Neural progenitor cell (in vitro differentiated cells): ENCODE results near the gene KCNMB4. TPM values are rescaled to one million over a fixed set of nuclear protein-coding genes. Genes with fewer than 3 reads are reported as not detected.

ENCODE experiments used
- DNase-seq: peaks from one replicate; pipeline ENCODE4 v3.0.0-alpha.2; 2016; ENCODE audit warnings: low spot score
- H2AFZ ChIP-seq: fragments of 200-600 bp; sonication (generic); replicated peaks from 2 replicates; pipeline ENCODE4 v1.6.1; 2016; ENCODE audit warnings: antibody characterized with exemption
- H3F3A ChIP-seq: fragments of 200-600 bp; sonication (generic); 2 replicates; pipeline ENCODE4 v1.6.1; 2016; ENCODE audit warnings: antibody characterized with exemption, low read depth
- H3K27ac ChIP-seq: fragments of 200-600 bp; sonication (generic); 2 replicates; pipeline ENCODE4 v1.5.1; 2016; ENCODE audit warnings: mild to moderate bottlenecking
- H3K27me3 ChIP-seq: fragments of 200-600 bp; sonication (generic); 2 replicates; pipeline ENCODE4 v1.6.1; 2016; ENCODE audit warnings: mild to moderate bottlenecking, moderate library complexity
- H3K36me3 ChIP-seq: fragments of 200-600 bp; sonication (generic); 2 replicates; pipeline ENCODE4 v1.5.1; 2016
- H3K4me1 ChIP-seq: fragments of 200-600 bp; sonication (generic); 2 replicates; pipeline ENCODE4 v1.6.1; 2016; ENCODE audit warnings: mixed run types
- H3K4me2 ChIP-seq: fragments of 200-600 bp; sonication (generic); 2 replicates; pipeline ENCODE4 v1.6.1; 2016
- H3K4me3 ChIP-seq: fragments of 200-600 bp; sonication (generic); 2 replicates; pipeline ENCODE4 v1.5.1; 2016
- H3K79me2 ChIP-seq: fragments of 200-600 bp; sonication (generic); 2 replicates; pipeline ENCODE4 v1.6.1; 2016; ENCODE audit warnings: low read depth
- H3K9ac ChIP-seq: fragments of 200-600 bp; sonication (generic); 2 replicates; pipeline ENCODE4 v1.6.1; 2016
- H3K9me3 ChIP-seq: fragments of 200-600 bp; sonication (generic); 2 replicates; pipeline ENCODE4 v1.5.1; 2016; ENCODE audit warnings: low read depth
- H4K20me1 ChIP-seq: fragments of 200-600 bp; sonication (generic); 2 replicates; pipeline ENCODE4 v1.6.1; 2016; ENCODE audit warnings: low read depth
- H3K27ac Mint-ChIP-seq: 3 replicates; pipeline ENCODE4 v1.8.0; 2021; ENCODE audit warnings: mixed read lengths
- H3K27me3 Mint-ChIP-seq: 2 replicates; pipeline ENCODE4 v1.8.0; 2022; ENCODE audit warnings: low read depth, mild to moderate bottlenecking, inconsistent platforms, moderate library complexity, mixed read lengths; ENCODE audit not compliant: insufficient read depth
- H3K36me3 Mint-ChIP-seq: 3 replicates; pipeline ENCODE4 v1.8.0; 2021; ENCODE audit warnings: mixed read lengths
- H3K4me1 Mint-ChIP-seq: 3 replicates; pipeline ENCODE4 v1.8.0; 2021; ENCODE audit warnings: mixed read lengths
- H3K4me3 Mint-ChIP-seq: 3 replicates; pipeline ENCODE4 v1.8.0; 2021; ENCODE audit warnings: mild to moderate bottlenecking, moderate library complexity, mixed read lengths
- H3K9me3 Mint-ChIP-seq: 3 replicates; pipeline ENCODE4 v1.8.0; 2020; ENCODE audit warnings: mixed read lengths
- EZH2 ChIP-seq: fragments of 200-600 bp; sonication (generic); IDR thresholded peaks from 2 replicates; pipeline ENCODE4 v1.6.1; 2017; ENCODE audit warnings: antibody characterized with exemption, mild to moderate bottlenecking, moderate library complexity
- EZH2phosphoT487 ChIP-seq: fragments of 200-600 bp; sonication (generic); IDR thresholded peaks from 2 replicates; pipeline ENCODE4 v1.6.1; 2017; ENCODE audit warnings: antibody characterized with exemption
- total RNA-seq: library from RNA; depleted of rRNA; stranded (reverse); fragments of >200 nt; gene quantifications from 2 replicates; pipeline ENCODE4 v1.2.3, GENCODE V29; 2015; ENCODE audit warnings: low replicate concordance
- TF ChIP-seq, protein P1 (sequence below): fragments of 200-600 bp; sonication (generic); IDR thresholded peaks from 2 replicates; pipeline ENCODE4 v1.5.1; 2017; ENCODE audit warnings: antibody characterized with exemption, mild to moderate bottlenecking

KCNMB4 gene, protein sequence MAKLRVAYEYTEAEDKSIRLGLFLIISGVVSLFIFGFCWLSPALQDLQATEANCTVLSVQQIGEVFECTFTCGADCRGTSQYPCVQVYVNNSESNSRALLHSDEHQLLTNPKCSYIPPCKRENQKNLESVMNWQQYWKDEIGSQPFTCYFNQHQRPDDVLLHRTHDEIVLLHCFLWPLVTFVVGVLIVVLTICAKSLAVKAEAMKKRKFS
- 5.7 and 8.5 TPM in 2 replicates for total RNA-seq

DNA sequence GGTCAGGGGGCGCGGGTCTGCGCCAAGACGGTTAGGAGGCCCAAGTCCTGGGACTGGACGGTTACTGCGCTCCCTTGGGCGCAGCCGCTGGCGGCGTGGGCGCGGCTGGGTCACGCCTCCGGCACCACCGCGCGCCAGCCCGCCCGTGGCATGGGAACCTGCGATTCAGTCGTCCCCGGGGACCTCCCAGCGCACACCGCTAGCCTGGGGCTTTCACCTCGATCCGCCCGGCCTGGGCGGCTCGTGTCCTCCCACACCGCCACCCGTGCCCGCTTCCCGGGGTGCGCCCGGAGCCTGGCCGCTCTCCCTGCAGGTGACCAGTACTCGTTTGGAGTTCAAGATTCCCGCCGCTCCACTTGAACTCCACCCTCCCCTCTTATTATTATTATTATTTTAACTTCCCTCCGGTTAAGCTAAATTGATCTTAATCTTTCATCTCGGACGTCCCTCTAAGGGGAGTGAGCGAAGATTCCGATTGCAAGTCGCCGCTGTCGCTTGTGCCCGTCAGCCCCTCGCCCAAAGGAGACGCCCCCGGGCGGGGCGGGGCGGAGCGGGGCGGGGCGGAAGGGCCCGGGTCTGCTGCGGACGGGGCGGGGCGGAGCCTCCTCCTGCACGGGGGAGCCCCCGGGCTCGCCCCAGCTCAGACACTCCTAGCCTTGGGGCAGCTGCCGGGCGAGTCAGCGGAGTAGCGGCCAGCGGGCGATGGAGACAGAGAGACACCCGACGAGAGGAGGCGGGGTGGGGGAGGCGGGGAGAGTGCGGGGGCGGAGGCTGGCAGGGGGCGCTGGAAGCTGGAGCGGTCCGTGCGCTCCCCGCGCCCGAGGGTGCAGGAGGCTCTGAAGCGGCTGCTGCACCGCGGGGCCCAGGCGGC, at the start of gene KCNMB4:
TSS of gene KCNMB4 (plus strand) at position 643 of the 871 bp plus-strand sequence. CDS start 445 bp downstream, outside the sequence.
- H3K4me1 Mint-ChIP-seq = peaks cover 17% of the 10 kb centered on the region
- H4K20me1 ChIP-seq = peaks cover 15% of the 10 kb centered on the region
- no peaks in the 10 kb centered on the region for H3K9me3 ChIP-seq
- no peak within 1 kb of the TSS for H3K9ac ChIP-seq
- peaks cover 44% of the 10 kb centered on the region for H3K27me3 ChIP-seq
- H3K27ac Mint-ChIP-seq = no peak within 1 kb of the TSS
- no peaks in the 10 kb centered on the region for H3K9me3 Mint-ChIP-seq
- no peaks in the 10 kb centered on the region for H3K36me3 ChIP-seq
- H3K4me1 ChIP-seq = peaks cover 26% of the 10 kb centered on the region
- H2AFZ ChIP-seq = peak within 1 kb of the TSS; percentile 60
- peak within 1 kb of the TSS; percentile 95 for H3K4me3 Mint-ChIP-seq
- peak within 1 kb of the TSS; percentile 82 for H3K4me3 ChIP-seq
- H3K4me2 ChIP-seq = peak within 1 kb of the TSS; percentile 97
- no peak within 1 kb of the TSS for H3K27ac ChIP-seq
- DNase-seq = peak; percentile 95
- peaks cover 3% of the 10 kb centered on the region for H3K36me3 Mint-ChIP-seq
- TF ChIP-seq EZH2phosphoT487 (no peak), EZH2 (no peak)
- TF ChIP-seq, protein P1, sequence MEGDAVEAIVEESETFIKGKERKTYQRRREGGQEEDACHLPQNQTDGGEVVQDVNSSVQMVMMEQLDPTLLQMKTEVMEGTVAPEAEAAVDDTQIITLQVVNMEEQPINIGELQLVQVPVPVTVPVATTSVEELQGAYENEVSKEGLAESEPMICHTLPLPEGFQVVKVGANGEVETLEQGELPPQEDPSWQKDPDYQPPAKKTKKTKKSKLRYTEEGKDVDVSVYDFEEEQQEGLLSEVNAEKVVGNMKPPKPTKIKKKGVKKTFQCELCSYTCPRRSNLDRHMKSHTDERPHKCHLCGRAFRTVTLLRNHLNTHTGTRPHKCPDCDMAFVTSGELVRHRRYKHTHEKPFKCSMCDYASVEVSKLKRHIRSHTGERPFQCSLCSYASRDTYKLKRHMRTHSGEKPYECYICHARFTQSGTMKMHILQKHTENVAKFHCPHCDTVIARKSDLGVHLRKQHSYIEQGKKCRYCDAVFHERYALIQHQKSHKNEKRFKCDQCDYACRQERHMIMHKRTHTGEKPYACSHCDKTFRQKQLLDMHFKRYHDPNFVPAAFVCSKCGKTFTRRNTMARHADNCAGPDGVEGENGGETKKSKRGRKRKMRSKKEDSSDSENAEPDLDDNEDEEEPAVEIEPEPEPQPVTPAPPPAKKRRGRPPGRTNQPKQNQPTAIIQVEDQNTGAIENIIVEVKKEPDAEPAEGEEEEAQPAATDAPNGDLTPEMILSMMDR = no peak
- peaks cover 10% of the 10 kb centered on the region for H3K79me2 ChIP-seq
- H3F3A ChIP-seq = peaks cover 8% of the 10 kb centered on the region
- peaks cover 10% of the 10 kb centered on the region for H3K27me3 Mint-ChIP-seq

DNA sequence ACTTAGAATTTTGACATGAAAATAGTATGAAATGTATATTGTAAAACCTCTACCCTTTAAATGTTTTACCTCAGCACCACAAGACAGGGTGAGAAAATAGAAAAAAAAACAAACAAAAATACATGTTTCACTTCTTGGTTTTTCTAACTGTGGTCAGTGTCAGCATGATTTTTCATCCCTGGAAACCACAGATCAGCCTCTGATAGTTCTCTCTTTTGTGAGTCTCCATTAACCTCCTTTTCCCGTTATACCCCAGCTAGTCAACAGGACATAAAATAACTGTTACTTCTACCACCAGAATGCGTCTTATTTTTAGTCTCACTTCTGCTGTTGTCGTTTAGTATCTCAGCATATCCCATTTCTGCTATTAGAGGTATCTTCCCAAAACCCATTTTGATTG, 48.3 kb upstream of the KCNMB4 start:
- peaks cover 65% of the 10 kb centered on the region for H3K79me2 ChIP-seq
- no peak overlapping the region for H3K4me3 ChIP-seq
- H3K27me3 Mint-ChIP-seq = no peaks in the 10 kb centered on the region
- no peak overlapping the region for H3K4me2 ChIP-seq
- peaks cover 10% of the 10 kb centered on the region for H4K20me1 ChIP-seq
- TF ChIP-seq, protein P1 = no peak
- TF ChIP-seq EZH2phosphoT487 (no peak), EZH2 (no peak)
- no peaks in the 10 kb centered on the region for H3F3A ChIP-seq
- H3K4me3 Mint-ChIP-seq = no peak overlapping the region
- no peak overlapping the region for H3K9ac ChIP-seq
- H3K36me3 ChIP-seq = peaks cover 7% of the 10 kb centered on the region
- no peaks in the 10 kb centered on the region for H3K4me1 ChIP-seq
- peaks cover 11% of the 10 kb centered on the region for H3K36me3 Mint-ChIP-seq
- no peak overlapping the region for H3K27ac Mint-ChIP-seq
- no peaks in the 10 kb centered on the region for H3K9me3 ChIP-seq
- DNase-seq = no peak
- H2AFZ ChIP-seq = no peak overlapping the region
- H3K27me3 ChIP-seq = no peaks in the 10 kb centered on the region
- H3K27ac ChIP-seq = no peak overlapping the region
- no peaks in the 10 kb centered on the region for H3K4me1 Mint-ChIP-seq
- no peaks in the 10 kb centered on the region for H3K9me3 Mint-ChIP-seq

DNA sequence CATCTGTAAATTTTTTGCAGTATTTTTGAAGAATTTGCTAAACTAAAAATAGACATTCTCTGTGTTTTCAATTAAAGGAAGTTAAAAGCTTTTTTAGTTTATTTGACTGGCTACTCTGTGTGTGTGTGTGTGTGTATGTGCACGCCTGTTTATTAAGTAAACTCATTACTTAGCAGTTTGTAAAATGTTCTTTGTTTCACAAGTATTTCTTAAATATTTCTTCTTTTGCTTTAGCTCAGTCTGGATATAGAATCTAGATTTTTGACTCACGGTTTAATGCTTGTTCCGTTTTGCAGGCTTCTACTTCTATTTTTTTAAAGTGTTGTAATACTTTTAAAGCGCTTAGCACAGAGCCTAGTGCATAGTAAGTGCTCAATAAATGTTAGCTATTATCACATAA, 46.5 kb upstream of the KCNMB4 start:
- peaks cover 7% of the 10 kb centered on the region for H3K36me3 ChIP-seq
- H3K36me3 Mint-ChIP-seq = peaks cover 13% of the 10 kb centered on the region
- no peak overlapping the region for H3K4me3 ChIP-seq
- H3K9me3 ChIP-seq = no peaks in the 10 kb centered on the region
- no peaks in the 10 kb centered on the region for H3K4me1 Mint-ChIP-seq
- no peak overlapping the region for H3K27ac ChIP-seq
- peaks cover 4% of the 10 kb centered on the region for H4K20me1 ChIP-seq
- no peak overlapping the region for H3K27ac Mint-ChIP-seq
- no peaks in the 10 kb centered on the region for H3F3A ChIP-seq
- H3K4me2 ChIP-seq = no peak overlapping the region
- TF ChIP-seq, protein P1 = no peak
- no peak for TF ChIP-seq EZH2phosphoT487
- no peak for TF ChIP-seq EZH2
- H3K4me3 Mint-ChIP-seq = no peak overlapping the region
- peaks cover 48% of the 10 kb centered on the region for H3K79me2 ChIP-seq
- H3K9ac ChIP-seq = no peak overlapping the region
- H3K4me1 ChIP-seq = no peaks in the 10 kb centered on the region
- H3K27me3 ChIP-seq = no peaks in the 10 kb centered on the region
- H3K9me3 Mint-ChIP-seq = no peaks in the 10 kb centered on the region
- no peak overlapping the region for H2AFZ ChIP-seq
- no peak for DNase-seq
- H3K27me3 Mint-ChIP-seq = no peaks in the 10 kb centered on the region
